GM12892 (cell line): ENCODE data around the gene FAM98C.

Experiments
- POLR2A ChIP-seq: IDR thresholded peaks from 2 replicates; pipeline ENCODE4 v1.6.1; 2011; ENCODE audit warnings: low read depth, low read length, control low read depth
- POLR2AphosphoS5 ChIP-seq: IDR thresholded peaks from 2 replicates; pipeline ENCODE4 v1.6.1; 2011; ENCODE audit warnings: low read depth, low read length, control low read depth

GRCh38 chr19:38405276-38405675, 2.4 kb downstream of the FAM98C start:
- no peak for TF ChIP-seq POLR2A
- TF ChIP-seq POLR2AphosphoS5, result no peak
